WTC11 (cell line): ENCODE data around the gene REEP3.

ENCODE experiments used
- ATF1 ChIP-seq: sonication (generic); formaldehyde crosslinking; IDR thresholded peaks from 2 replicates; pipeline ENCODE4 v1.8.1; 2023; ENCODE audit warnings: mild to moderate bottlenecking, moderate library complexity, missing genetic modification reagents
- GTF2I ChIP-seq: fragments of 250-450 bp; sonication (Bioruptor Pico); conservative IDR thresholded peaks from 2 replicates; pipeline ENCODE4 v1.4.0; 2021; ENCODE audit warnings: mild to moderate bottlenecking
- NFYB ChIP-seq: sonication (generic); formaldehyde crosslinking; conservative IDR thresholded peaks from 2 replicates; pipeline ENCODE4 v1.8.0; 2022; ENCODE audit warnings: low read depth, missing genetic modification reagents
- NR2C2 ChIP-seq: sonication (generic); formaldehyde crosslinking; IDR thresholded peaks from 2 replicates; pipeline ENCODE4 v1.8.0; 2022; ENCODE audit warnings: mild to moderate bottlenecking, missing genetic modification reagents
- SP1 ChIP-seq: sonication (generic); formaldehyde crosslinking; conservative IDR thresholded peaks from 2 replicates; pipeline ENCODE4 v1.8.1; 2022; ENCODE audit warnings: missing genetic modification reagents
- TF ChIP-seq, protein P1 (sequence below): fragments of 200-600 bp; IDR thresholded peaks from 2 replicates; pipeline ENCODE4 v1.8.0; 2022; ENCODE audit warnings: antibody characterized with exemption
- TF ChIP-seq, protein P2 (sequence below): sonication (generic); formaldehyde crosslinking; IDR thresholded peaks from 2 replicates; pipeline ENCODE4 v1.8.1; 2022; ENCODE audit warnings: low read depth, missing genetic modification reagents, borderline replicate concordance

DNA sequence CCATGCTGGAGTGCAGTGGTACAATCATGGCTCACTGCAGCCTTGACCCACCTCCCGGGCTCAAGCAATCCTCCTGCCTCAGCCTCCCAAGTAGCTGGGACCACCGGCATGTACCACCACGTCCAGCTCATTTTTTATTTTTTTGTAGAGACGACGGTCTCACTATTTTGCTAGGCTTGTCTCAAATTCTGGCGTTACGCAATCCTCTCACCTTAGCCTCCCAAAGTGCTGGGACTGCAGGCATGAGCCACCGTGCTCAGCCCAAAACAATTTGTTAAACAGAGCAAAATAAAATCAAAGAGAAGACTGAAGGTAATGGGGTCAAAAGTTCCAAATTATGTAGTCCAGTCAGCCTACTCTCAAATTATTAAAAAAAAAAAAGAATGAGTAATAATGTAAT lies 46.7 kb upstream of the REEP3 start:
- TF ChIP-seq, protein P1, sequence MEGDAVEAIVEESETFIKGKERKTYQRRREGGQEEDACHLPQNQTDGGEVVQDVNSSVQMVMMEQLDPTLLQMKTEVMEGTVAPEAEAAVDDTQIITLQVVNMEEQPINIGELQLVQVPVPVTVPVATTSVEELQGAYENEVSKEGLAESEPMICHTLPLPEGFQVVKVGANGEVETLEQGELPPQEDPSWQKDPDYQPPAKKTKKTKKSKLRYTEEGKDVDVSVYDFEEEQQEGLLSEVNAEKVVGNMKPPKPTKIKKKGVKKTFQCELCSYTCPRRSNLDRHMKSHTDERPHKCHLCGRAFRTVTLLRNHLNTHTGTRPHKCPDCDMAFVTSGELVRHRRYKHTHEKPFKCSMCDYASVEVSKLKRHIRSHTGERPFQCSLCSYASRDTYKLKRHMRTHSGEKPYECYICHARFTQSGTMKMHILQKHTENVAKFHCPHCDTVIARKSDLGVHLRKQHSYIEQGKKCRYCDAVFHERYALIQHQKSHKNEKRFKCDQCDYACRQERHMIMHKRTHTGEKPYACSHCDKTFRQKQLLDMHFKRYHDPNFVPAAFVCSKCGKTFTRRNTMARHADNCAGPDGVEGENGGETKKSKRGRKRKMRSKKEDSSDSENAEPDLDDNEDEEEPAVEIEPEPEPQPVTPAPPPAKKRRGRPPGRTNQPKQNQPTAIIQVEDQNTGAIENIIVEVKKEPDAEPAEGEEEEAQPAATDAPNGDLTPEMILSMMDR, result no peak
- TF ChIP-seq ATF1 (CRISPR knock-in tag) (no peak), NFYB (CRISPR knock-in tag) (no peak), NR2C2 (CRISPR knock-in tag) (no peak), GTF2I (no peak), SP1 (no peak)
- TF ChIP-seq, protein P2, sequence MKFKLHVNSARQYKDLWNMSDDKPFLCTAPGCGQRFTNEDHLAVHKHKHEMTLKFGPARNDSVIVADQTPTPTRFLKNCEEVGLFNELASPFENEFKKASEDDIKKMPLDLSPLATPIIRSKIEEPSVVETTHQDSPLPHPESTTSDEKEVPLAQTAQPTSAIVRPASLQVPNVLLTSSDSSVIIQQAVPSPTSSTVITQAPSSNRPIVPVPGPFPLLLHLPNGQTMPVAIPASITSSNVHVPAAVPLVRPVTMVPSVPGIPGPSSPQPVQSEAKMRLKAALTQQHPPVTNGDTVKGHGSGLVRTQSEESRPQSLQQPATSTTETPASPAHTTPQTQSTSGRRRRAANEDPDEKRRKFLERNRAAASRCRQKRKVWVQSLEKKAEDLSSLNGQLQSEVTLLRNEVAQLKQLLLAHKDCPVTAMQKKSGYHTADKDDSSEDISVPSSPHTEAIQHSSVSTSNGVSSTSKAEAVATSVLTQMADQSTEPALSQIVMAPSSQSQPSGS (CRISPR knock-in tag), result no peak
